Measurements from ENCODE around the gene PRKAR2A.
"Not testable (repeated sequence)": the region's sequence is repeated elsewhere in the genome, so short reads cannot be mapped to it uniquely, and the experiment has no call there.

The PRKAR2A gene

GRCh38 chr3:48738926-48739616 lies 108.6 kb downstream of the PRKAR2A start:
- TF ChIP-seq CTCF (IDR thresholded peaks at IDR 0.05; ENCODE audit: borderline replicate concordance, insufficient read depth, low read depth, low read length) = no peak
- no peak overlapping the region for H3K4me3 ChIP-seq (ENCODE audit: low read depth, low read length)

GRCh38 chr3:48738144-48738536 lies 109.5 kb downstream of the PRKAR2A start:
- no peak overlapping the region for H3K4me3 ChIP-seq (ENCODE audit: low read depth, low read length)
- no peak for TF ChIP-seq CTCF (IDR thresholded peaks at IDR 0.05; ENCODE audit: borderline replicate concordance, insufficient read depth, low read depth, low read length)

- H3K4me3 ChIP-seq (ENCODE audit: low read depth, low read length) = not testable (repeated sequence)
Observed at GRCh38 chr3:48735075-48735767, 112.5 kb downstream of the PRKAR2A start.

- not testable (repeated sequence) for H3K4me3 ChIP-seq (ENCODE audit: low read depth, low read length)
Observed at GRCh38 chr3:48734541-48734940, 113.1 kb downstream of the PRKAR2A start.

GRCh38 chr3:48733752-48734518 lies 113.7 kb downstream of the PRKAR2A start:
- not testable (repeated sequence) for H3K4me3 ChIP-seq (ENCODE audit: low read depth, low read length)

GRCh38 chr3:48727511-48727910 lies 120.2 kb downstream of the PRKAR2A start:
- H3K4me3 ChIP-seq (ENCODE audit: low read depth, low read length) = no peak overlapping the region
- no peak for TF ChIP-seq CTCF (IDR thresholded peaks at IDR 0.05; ENCODE audit: borderline replicate concordance, insufficient read depth, low read depth, low read length)

GRCh38 chr3:48725185-48725855 lies 122.4 kb downstream of the PRKAR2A start:
- not testable (repeated sequence) for H3K4me3 ChIP-seq (ENCODE audit: low read depth, low read length)

GRCh38 chr3:48723725-48724124 lies 123.9 kb downstream of the PRKAR2A start:
- no peak overlapping the region for H3K4me3 ChIP-seq (ENCODE audit: low read depth, low read length)
- no peak for TF ChIP-seq CTCF (IDR thresholded peaks at IDR 0.05; ENCODE audit: borderline replicate concordance, insufficient read depth, low read depth, low read length)

GRCh38 chr3:48723293-48723692 lies 124.4 kb downstream of the PRKAR2A start:
- H3K4me3 ChIP-seq (ENCODE audit: low read depth, low read length) = not testable (repeated sequence)

All from GM12875 (cell line).